SU-DHL-6 (cell line): ENCODE data around the gene ZNF132.
"Not testable (repeated sequence)": the region's sequence is repeated elsewhere in the genome, so short reads cannot be mapped to it uniquely, and the experiment has no call there.

ENCODE experiments used
- H2AFZ ChIP-seq: fragments of 200-600 bp; sonication (generic); 2 replicates; pipeline ENCODE4 v1.6.1; 2014; ENCODE audit warnings: low read depth, mild to moderate bottlenecking, moderate library complexity, mixed read lengths, antibody characterized with exemption, low read length; ENCODE audit not compliant: severe bottlenecking
- H3F3A ChIP-seq: fragments of 200-600 bp; shearing (Covaris generic); 2 replicates; pipeline ENCODE4 v1.6.0; 2016; ENCODE audit warnings: antibody characterized with exemption, mild to moderate bottlenecking; ENCODE audit not compliant: insufficient read depth
- H3K27ac ChIP-seq: fragments of 200-600 bp; sonication (generic); 2 replicates; pipeline ENCODE4 v1.5.1; 2016; ENCODE audit warnings: low read depth, mild to moderate bottlenecking, low read length, moderate library complexity, mixed read lengths
- H3K27me3 ChIP-seq: fragments of 200-600 bp; sonication (generic), shearing (Covaris generic); 2 replicates; pipeline ENCODE4 v1.6.0; 2014; ENCODE audit warnings: mild to moderate bottlenecking, low read length
- H3K36me3 ChIP-seq: fragments of 200-600 bp; sonication (generic); 2 replicates; pipeline ENCODE4 v1.6.1; 2014; ENCODE audit warnings: mild to moderate bottlenecking, low read length, mixed read lengths
- H3K4me2 ChIP-seq: fragments of 300-600, 200-600 bp; shearing (Covaris generic), sonication (generic); 2 replicates; pipeline ENCODE4 v1.6.0; 2014; ENCODE audit warnings: low read length, low read depth, mild to moderate bottlenecking; ENCODE audit not compliant: poor library complexity, severe bottlenecking
- H3K4me3 ChIP-seq: fragments of 200-600 bp; sonication (generic); 2 replicates; pipeline ENCODE4 v1.5.1; 2014; ENCODE audit warnings: antibody characterized with exemption, low read length, mild to moderate bottlenecking, mixed read lengths; ENCODE audit not compliant: insufficient read depth, poor library complexity, severe bottlenecking
- H3K79me2 ChIP-seq: fragments of 200-600 bp; sonication (generic); 2 replicates; pipeline ENCODE4 v1.6.1; 2014; ENCODE audit warnings: mild to moderate bottlenecking, low read length, moderate library complexity; ENCODE audit not compliant: insufficient read depth
- H3K9ac ChIP-seq: fragments of 200-600 bp; sonication (generic); 2 replicates; pipeline ENCODE4 v1.7.0; 2014; ENCODE audit warnings: mild to moderate bottlenecking, low read length
- H3K9me2 ChIP-seq: fragments of 200-600 bp; sonication (generic); replicated peaks from 2 replicates; pipeline ENCODE4 v1.6.1; 2014; ENCODE audit warnings: low read length; ENCODE audit not compliant: insufficient read depth
- H3K9me3 ChIP-seq: fragments of 200-600 bp; sonication (generic); 2 replicates; pipeline ENCODE4 v1.6.1; 2014; ENCODE audit warnings: low read length, mixed read lengths; ENCODE audit not compliant: insufficient read depth
- H4K20me1 ChIP-seq: fragments of 200-600 bp; sonication (generic); 2 replicates; pipeline ENCODE4 v1.6.1; 2014; ENCODE audit warnings: low read depth, mild to moderate bottlenecking, antibody characterized with exemption, low read length, moderate library complexity, mixed read lengths
- EZH2phosphoT487 ChIP-seq: fragments of 200-600 bp; sonication (generic), shearing (Covaris generic); conservative IDR thresholded peaks from 2 replicates; pipeline ENCODE4 v1.6.1; 2018; ENCODE audit warnings: mild to moderate bottlenecking, antibody characterized with exemption, low read length, moderate library complexity, mixed read lengths
- TF ChIP-seq, protein P1 (sequence below): fragments of 200-600 bp; sonication (generic); IDR thresholded peaks from one replicate; pipeline ENCODE4 v1.5.1; 2017; ENCODE audit warnings: antibody characterized with exemption, mild to moderate bottlenecking, low read length, moderate library complexity; ENCODE audit not compliant: insufficient read depth, poor library complexity, severe bottlenecking

The ZNF132 gene

DNA sequence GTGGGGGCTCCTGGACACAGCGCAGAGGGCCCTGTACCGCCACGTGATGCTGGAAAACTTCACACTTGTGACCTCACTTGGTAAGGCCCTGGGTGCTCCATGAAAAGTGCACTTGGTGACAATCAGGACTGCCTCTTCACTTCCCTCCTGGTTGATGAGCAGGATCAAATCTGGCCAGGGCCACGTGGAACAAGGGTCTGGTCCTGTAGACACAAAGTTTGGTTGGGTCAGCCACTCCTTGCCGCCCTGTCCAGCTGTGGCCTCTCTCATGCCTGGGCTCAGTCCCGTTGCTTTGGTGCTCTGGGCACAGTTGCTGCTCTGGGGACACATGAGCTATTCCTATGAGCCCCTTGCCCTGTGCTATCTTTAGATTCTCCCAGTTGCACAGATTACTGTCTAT lies 13.8 kb upstream of the ZNF132 start:
- H2AFZ ChIP-seq = no peak overlapping the region
- H3F3A ChIP-seq = no peaks in the 10 kb centered on the region
- no peaks in the 10 kb centered on the region for H3K9me2 ChIP-seq
- no peak overlapping the region for H3K4me3 ChIP-seq
- peaks cover 14% of the 10 kb centered on the region; the same call in 1 of the 2 replicates for H3K9me3 ChIP-seq
- H3K36me3 ChIP-seq = no peaks in the 10 kb centered on the region
- no peak overlapping the region for H3K9ac ChIP-seq
- H3K27ac ChIP-seq = no peak overlapping the region
- H3K79me2 ChIP-seq = no peaks in the 10 kb centered on the region
- no peak for TF ChIP-seq EZH2phosphoT487
- TF ChIP-seq, protein P1, sequence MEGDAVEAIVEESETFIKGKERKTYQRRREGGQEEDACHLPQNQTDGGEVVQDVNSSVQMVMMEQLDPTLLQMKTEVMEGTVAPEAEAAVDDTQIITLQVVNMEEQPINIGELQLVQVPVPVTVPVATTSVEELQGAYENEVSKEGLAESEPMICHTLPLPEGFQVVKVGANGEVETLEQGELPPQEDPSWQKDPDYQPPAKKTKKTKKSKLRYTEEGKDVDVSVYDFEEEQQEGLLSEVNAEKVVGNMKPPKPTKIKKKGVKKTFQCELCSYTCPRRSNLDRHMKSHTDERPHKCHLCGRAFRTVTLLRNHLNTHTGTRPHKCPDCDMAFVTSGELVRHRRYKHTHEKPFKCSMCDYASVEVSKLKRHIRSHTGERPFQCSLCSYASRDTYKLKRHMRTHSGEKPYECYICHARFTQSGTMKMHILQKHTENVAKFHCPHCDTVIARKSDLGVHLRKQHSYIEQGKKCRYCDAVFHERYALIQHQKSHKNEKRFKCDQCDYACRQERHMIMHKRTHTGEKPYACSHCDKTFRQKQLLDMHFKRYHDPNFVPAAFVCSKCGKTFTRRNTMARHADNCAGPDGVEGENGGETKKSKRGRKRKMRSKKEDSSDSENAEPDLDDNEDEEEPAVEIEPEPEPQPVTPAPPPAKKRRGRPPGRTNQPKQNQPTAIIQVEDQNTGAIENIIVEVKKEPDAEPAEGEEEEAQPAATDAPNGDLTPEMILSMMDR = no peak
- no peak overlapping the region for H3K4me2 ChIP-seq
- H3K27me3 ChIP-seq = no peaks in the 10 kb centered on the region
- H4K20me1 ChIP-seq = no peaks in the 10 kb centered on the region

DNA sequence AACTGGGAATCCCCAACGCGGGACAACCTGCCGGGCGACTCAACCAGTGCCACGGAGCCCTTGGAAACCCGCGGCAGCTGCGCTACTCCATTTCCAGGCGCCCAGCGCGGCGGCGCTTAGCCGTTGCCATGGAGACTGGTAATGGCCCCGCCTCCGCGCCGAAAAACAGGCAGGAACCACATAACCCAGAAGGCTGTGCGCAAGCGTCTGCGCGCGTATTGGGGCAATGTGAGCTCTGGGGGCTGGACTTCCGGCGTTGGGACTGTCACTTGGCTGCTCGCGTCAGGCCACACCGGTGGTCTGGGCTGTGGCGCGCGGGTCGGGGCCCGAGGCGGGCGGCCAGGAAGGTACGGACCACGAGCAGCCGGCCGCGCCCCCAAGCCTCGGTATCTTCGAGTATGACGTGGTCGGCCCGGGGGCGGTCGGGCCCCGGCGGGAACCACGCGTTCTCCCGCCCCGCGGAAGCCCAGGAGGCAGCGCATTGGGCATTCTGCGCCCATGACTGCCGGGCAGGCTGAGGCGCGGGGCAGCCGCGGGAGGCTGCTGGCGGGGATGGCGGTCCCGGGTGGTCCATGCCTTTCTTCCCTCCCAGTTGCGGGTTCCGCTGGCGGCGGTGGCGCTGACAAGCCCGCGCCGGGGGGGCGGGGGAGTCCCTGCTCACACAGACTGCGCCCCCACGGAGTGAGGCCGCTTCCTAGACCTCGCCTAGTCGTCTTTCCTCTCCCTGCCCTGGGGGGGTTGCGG lies 11.6 kb upstream of the ZNF132 start, which contains the start of gene ZNF324B:
Gene ZNF324B, plus strand, starts transcription at position 265 of the 744 bp plus-strand sequence. CDS start 2,080 bp downstream, outside the sequence.
- peak within 1 kb of the TSS; percentile 75 for H3K9ac ChIP-seq
- H3K27me3 ChIP-seq = no peaks in the 10 kb centered on the region
- no peaks in the 10 kb centered on the region for H4K20me1 ChIP-seq
- no peaks in the 10 kb centered on the region for H3K79me2 ChIP-seq
- no peaks in the 10 kb centered on the region for H3F3A ChIP-seq
- H3K36me3 ChIP-seq = no peaks in the 10 kb centered on the region
- peak within 1 kb of the TSS; percentile 80 for H3K4me3 ChIP-seq
- TF ChIP-seq, protein P1 = no peak
- no peak for TF ChIP-seq EZH2phosphoT487
- no peak within 1 kb of the TSS for H3K27ac ChIP-seq
- peaks cover 15% of the 10 kb centered on the region; the same call in 1 of the 2 replicates for H3K9me3 ChIP-seq
- no peaks in the 10 kb centered on the region for H3K9me2 ChIP-seq
- H3K4me2 ChIP-seq = peak within 1 kb of the TSS; percentile 67
- peak within 1 kb of the TSS; percentile 78 for H2AFZ ChIP-seq

DNA sequence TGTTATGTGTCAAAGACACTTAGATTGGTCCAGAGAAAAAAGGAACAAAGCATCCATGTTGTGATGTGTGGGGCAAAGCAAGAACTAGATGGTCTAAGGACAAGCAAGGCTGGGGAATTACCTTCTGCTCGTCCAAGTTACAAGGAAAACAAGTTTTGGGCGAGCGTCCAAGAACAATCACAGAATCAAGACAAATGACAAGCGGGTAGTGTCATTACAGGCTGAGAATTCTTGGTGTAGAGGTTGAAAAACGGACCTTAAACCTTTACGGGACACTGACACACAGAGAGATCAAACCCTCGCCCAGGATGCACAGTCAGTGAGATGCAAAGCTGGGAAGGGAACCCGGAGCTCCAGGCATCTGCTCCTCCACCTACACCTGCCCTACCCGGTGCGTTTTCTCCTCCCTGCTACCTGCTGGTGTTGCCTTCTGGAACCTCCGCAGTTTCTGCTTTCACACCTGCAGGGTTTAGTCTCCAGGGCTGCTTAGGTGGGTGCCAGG lies 11.0 kb upstream of the ZNF132 start:
- H2AFZ ChIP-seq = peak overlapping the region; percentile 10
- peak overlapping the region; percentile 67 for H3K4me2 ChIP-seq
- peak overlapping the region; percentile 75 for H3K9ac ChIP-seq
- no peaks in the 10 kb centered on the region for H3K79me2 ChIP-seq
- H3K4me3 ChIP-seq = peak overlapping the region; percentile 80
- no peaks in the 10 kb centered on the region for H3F3A ChIP-seq
- H3K9me2 ChIP-seq = no peaks in the 10 kb centered on the region
- H3K36me3 ChIP-seq = no peaks in the 10 kb centered on the region
- TF ChIP-seq, protein P1 = no peak
- no peak for TF ChIP-seq EZH2phosphoT487
- H3K27me3 ChIP-seq = no peaks in the 10 kb centered on the region
- peaks cover 15% of the 10 kb centered on the region; the same call in 1 of the 2 replicates for H3K9me3 ChIP-seq
- no peaks in the 10 kb centered on the region for H4K20me1 ChIP-seq
- H3K27ac ChIP-seq = no peak overlapping the region

DNA sequence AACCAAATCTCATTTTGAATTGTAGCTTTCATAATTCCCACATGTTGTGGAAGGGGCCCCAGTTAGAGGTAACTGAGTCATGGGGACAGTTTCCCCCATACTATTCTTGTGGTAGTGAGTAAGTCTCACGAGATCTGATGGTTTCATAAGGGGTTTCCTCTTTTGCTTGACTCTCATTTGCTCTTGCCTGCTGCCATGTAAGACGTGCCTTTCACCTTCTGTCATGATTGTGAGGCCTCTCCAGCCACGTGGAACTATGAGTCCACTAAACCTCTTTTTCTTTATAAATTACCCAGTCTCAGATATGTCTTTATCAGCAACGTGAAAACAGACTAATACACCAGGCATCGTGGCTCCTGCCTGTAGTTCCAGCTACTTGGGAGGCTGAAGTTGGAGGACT lies 10.0 kb upstream of the ZNF132 start:
- not testable (repeated sequence) for H3K9ac ChIP-seq, H3K27ac ChIP-seq, H3F3A ChIP-seq, H3K4me2 ChIP-seq, H2AFZ ChIP-seq, H3K27me3 ChIP-seq, H3K79me2 ChIP-seq, H3K4me3 ChIP-seq, H3K9me2 ChIP-seq, H3K36me3 ChIP-seq, H4K20me1 ChIP-seq
- H3K9me3 ChIP-seq = peaks cover 15% of the 10 kb centered on the region; the same call in 1 of the 2 replicates

DNA sequence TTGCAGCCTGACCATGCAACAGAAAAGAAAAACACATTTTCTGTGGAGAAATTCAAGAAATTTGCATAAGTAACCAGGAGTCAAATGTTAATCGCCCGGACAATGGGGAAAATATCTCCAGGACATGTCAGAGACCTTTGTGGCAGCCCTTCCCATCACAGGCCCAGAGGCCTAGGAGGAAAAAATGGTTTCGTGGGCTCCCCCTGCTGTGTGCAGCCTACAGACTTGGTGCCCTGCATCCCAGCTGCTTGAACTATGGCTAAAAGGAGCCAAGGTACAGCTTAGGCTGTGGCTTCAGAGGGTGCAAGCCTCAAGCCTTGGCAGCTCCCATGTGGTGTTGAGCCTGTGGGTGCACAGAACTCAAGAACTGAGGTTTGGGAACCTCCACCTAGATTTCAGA lies 8.9 kb upstream of the ZNF132 start:
- not testable (repeated sequence) for H3K27me3 ChIP-seq, H3K79me2 ChIP-seq, H4K20me1 ChIP-seq, H3K27ac ChIP-seq, H3K9ac ChIP-seq, H3F3A ChIP-seq, H3K36me3 ChIP-seq, H3K4me3 ChIP-seq, H3K4me2 ChIP-seq, H2AFZ ChIP-seq, H3K9me2 ChIP-seq
- peaks cover 15% of the 10 kb centered on the region; the same call in 1 of the 2 replicates for H3K9me3 ChIP-seq
